Brain microvascular endothelial cell (primary cell): ENCODE results near the gene CCDC85C.

Experiments
- DNase-seq: peaks from one replicate; pipeline ENCODE4 v3.0.0-alpha.2; 2020
- H3K27ac ChIP-seq: fragments of 250-450 bp; sonication (Bioruptor Pico); 2 replicates; pipeline ENCODE4 v1.5.1; 2020; ENCODE audit warnings: mild to moderate bottlenecking, moderate library complexity
- H3K27me3 ChIP-seq: fragments of 250-450 bp; sonication (Bioruptor Pico); replicated peaks from 2 replicates; pipeline ENCODE4 v1.5.1; 2020; ENCODE audit warnings: mild to moderate bottlenecking
- H3K36me3 ChIP-seq: fragments of 250-450 bp; sonication (Bioruptor Pico); replicated peaks from 2 replicates; pipeline ENCODE4 v1.5.1; 2020; ENCODE audit warnings: mild to moderate bottlenecking
- H3K4me3 ChIP-seq: 2 replicates; pipeline ENCODE4 v1.5.1; 2011; ENCODE audit warnings: low read depth, mild to moderate bottlenecking, control low read depth, low read length, moderate library complexity
- in situ Hi-C: cut with HindIII; loops from 2 replicates; pipeline ENCODE4 v1.10.0; 2017; ENCODE audit warnings: low sequenced_read_pairs, low pct_ligation_motif_present
- TF ChIP-seq, protein P1 (sequence below): IDR thresholded peaks from 2 replicates; pipeline ENCODE4 v1.5.1; 2011; ENCODE audit warnings: low read depth, mild to moderate bottlenecking, moderate library complexity, low read length, control low read depth, inconsistent platforms; ENCODE audit errors: missing control alignments

Gene CCDC85C

GRCh38 chr14:99606359-99606758 lies 2.4 kb upstream of the CCDC85C start:
- H3K4me3 ChIP-seq, result no peak overlapping the region
- H3K27me3 ChIP-seq, result peaks cover 7% of the 10 kb centered on the region
- no peak overlapping the region for H3K27ac ChIP-seq
- TF ChIP-seq, protein P1, sequence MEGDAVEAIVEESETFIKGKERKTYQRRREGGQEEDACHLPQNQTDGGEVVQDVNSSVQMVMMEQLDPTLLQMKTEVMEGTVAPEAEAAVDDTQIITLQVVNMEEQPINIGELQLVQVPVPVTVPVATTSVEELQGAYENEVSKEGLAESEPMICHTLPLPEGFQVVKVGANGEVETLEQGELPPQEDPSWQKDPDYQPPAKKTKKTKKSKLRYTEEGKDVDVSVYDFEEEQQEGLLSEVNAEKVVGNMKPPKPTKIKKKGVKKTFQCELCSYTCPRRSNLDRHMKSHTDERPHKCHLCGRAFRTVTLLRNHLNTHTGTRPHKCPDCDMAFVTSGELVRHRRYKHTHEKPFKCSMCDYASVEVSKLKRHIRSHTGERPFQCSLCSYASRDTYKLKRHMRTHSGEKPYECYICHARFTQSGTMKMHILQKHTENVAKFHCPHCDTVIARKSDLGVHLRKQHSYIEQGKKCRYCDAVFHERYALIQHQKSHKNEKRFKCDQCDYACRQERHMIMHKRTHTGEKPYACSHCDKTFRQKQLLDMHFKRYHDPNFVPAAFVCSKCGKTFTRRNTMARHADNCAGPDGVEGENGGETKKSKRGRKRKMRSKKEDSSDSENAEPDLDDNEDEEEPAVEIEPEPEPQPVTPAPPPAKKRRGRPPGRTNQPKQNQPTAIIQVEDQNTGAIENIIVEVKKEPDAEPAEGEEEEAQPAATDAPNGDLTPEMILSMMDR, result no peak
- H3K36me3 ChIP-seq, result no peaks in the 10 kb centered on the region
- no peak for DNase-seq
- in situ Hi-C loops, result no loop called here

GRCh38 chr14:99605299-99605961 lies 1.4 kb upstream of the CCDC85C start:
- Histone ChIP-seq H3K27ac (no peak overlapping the region), H3K36me3 (no peaks in the 10 kb centered on the region), H3K27me3 (peaks cover 7% of the 10 kb centered on the region), H3K4me3 (peak overlapping the region; percentile 65)
- DNase-seq, result no peak
- TF ChIP-seq, protein P1, result no peak
- in situ Hi-C loops, result no loop called here

DNA sequence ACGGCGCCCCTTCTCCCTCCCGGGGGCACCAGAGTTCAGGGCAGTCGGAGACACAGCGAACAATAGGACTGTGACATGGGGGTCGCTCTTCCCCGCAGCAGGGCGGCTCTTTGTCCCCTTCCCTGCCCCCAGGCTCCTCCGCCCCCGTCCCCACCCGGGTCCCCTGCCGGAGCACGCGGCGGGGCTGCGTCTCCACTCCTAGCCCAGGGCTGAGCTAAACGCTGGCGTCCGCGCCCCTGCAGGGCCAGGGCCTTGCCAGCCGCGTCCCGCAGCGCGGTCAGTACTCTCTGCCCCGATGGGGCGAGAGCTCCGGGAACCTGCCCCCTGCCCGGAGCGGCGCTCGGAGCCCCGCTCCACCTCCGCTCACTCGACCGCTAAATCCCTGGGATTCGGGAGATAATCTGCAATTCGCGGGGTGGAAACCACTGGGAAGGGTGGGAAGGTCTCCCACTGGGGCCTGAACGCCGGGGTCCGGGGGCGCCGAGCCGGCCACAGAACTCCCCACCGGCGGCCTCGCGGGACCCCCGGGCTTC lies 825 bp upstream of the CCDC85C start:
- in situ Hi-C loops, result no loop called here
- H3K36me3 ChIP-seq, result no peaks in the 10 kb centered on the region
- H3K27ac ChIP-seq, result no peak overlapping the region
- DNase-seq, result no peak
- TF ChIP-seq, protein P1, result no peak
- H3K4me3 ChIP-seq, result peak overlapping the region; percentile 65
- H3K27me3 ChIP-seq, result peaks cover 7% of the 10 kb centered on the region

DNA sequence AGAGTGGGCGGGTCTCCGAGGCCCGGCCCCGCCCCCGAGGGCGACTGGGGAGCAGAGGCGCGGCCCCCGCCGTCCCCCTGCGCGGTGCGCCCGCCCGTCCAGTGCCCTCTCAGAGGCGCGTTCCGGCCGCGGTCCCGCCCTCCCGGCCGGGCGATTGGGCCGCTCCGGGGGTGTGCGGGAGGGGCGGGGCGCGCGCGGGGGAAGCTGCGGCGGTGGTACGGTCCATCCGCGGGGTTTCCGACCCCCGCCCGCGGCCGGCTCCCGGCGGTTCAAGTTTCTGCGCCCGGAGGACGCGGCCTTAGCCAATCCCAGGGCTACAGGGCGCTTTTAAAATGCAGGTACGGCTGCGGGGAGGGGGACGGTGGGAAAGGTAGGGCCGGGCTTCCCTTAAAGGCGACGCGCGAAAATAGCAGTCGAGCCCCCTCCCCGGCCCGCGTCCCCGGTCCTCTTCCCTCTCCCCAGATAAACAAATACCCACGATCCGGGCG lies 315 bp upstream of the CCDC85C start:
- in situ Hi-C loops, result no loop called here
- no peaks in the 10 kb centered on the region for H3K36me3 ChIP-seq
- H3K4me3 ChIP-seq, result peak overlapping the region; percentile 65
- TF ChIP-seq, protein P1, result no peak
- H3K27ac ChIP-seq, result no peak overlapping the region
- H3K27me3 ChIP-seq, result peaks cover 7% of the 10 kb centered on the region
- DNase-seq, result peak; percentile 77

GRCh38 chr14:99602788-99603415 lies 1.1 kb downstream of the CCDC85C start:
- in situ Hi-C loops, result no loop called here
- DNase-seq, result no peak
- Histone ChIP-seq H3K4me3 (no peak overlapping the region), H3K27me3 (peaks cover 7% of the 10 kb centered on the region), H3K36me3 (no peaks in the 10 kb centered on the region), H3K27ac (no peak overlapping the region)
- TF ChIP-seq, protein P1, result no peak
